ENCODE data around the gene RPS6KA2. TPM values are rescaled to one million over a fixed set of nuclear protein-coding genes. Genes with fewer than 3 reads are reported as not detected.

RPS6KA2 gene
- total RNA-seq, 1 donor from 2014 or later: 37.5 TPM

- Mint-ChIP-seq H3K27ac (peak overlapping the region; percentile 78), H3K9me3 (ENCODE audit: low read depth) (no peaks in the 10 kb centered on the region), H3K27me3 (no peaks in the 10 kb centered on the region), H3K36me3 (ENCODE audit: insufficient read depth) (peaks cover 11% of the 10 kb centered on the region), H3K4me1 (ENCODE audit: low read depth) (no peaks in the 10 kb centered on the region), H3K4me3 (ENCODE audit: low read depth) (no peak overlapping the region)
- no peak for DNase-seq (ENCODE audit: low spot score, unreplicated experiment)
- no peak for TF ChIP-seq CTCF (IDR thresholded peaks at IDR 0.05; ENCODE audit: unreplicated experiment)
These were observed 131.3 kb downstream of the RPS6KA2 start for GRCh38 chr6:166495487-166496314.

- H3K36me3 Mint-ChIP-seq (ENCODE audit: insufficient read depth): peaks cover 10% of the 10 kb centered on the region
- H3K27ac Mint-ChIP-seq: peak overlapping the region; percentile 29
- TF ChIP-seq CTCF (IDR thresholded peaks at IDR 0.05; ENCODE audit: unreplicated experiment): no peak
- H3K4me3 Mint-ChIP-seq (ENCODE audit: low read depth): no peak overlapping the region
- no peak for DNase-seq (ENCODE audit: low spot score, unreplicated experiment)
- H3K27me3 Mint-ChIP-seq: no peaks in the 10 kb centered on the region
- no peaks in the 10 kb centered on the region for H3K9me3 Mint-ChIP-seq (ENCODE audit: low read depth)
- no peaks in the 10 kb centered on the region for H3K4me1 Mint-ChIP-seq (ENCODE audit: low read depth)
These were observed 132.1 kb downstream of the RPS6KA2 start for GRCh38 chr6:166494757-166495486.

- H3K4me1 Mint-ChIP-seq (ENCODE audit: low read depth): no peaks in the 10 kb centered on the region
- peaks cover 13% of the 10 kb centered on the region for H3K36me3 Mint-ChIP-seq (ENCODE audit: insufficient read depth)
- no peak for TF ChIP-seq CTCF (IDR thresholded peaks at IDR 0.05; ENCODE audit: unreplicated experiment)
- no peak for DNase-seq (ENCODE audit: low spot score, unreplicated experiment)
- no peak overlapping the region for H3K27ac Mint-ChIP-seq
- H3K4me3 Mint-ChIP-seq (ENCODE audit: low read depth): no peak overlapping the region
- no peaks in the 10 kb centered on the region for H3K9me3 Mint-ChIP-seq (ENCODE audit: low read depth)
- H3K27me3 Mint-ChIP-seq: no peaks in the 10 kb centered on the region
These were observed 133.0 kb downstream of the RPS6KA2 start for GRCh38 chr6:166494101-166494441.

- DNase-seq (ENCODE audit: low spot score, unreplicated experiment): no peak
- Mint-ChIP-seq H3K27me3 (no peaks in the 10 kb centered on the region), H3K36me3 (ENCODE audit: insufficient read depth) (peaks cover 10% of the 10 kb centered on the region), H3K9me3 (ENCODE audit: low read depth) (no peaks in the 10 kb centered on the region), H3K4me3 (ENCODE audit: low read depth) (no peak overlapping the region), H3K4me1 (ENCODE audit: low read depth) (no peaks in the 10 kb centered on the region), H3K27ac (no peak overlapping the region)
- no peak for TF ChIP-seq CTCF (IDR thresholded peaks at IDR 0.05; ENCODE audit: unreplicated experiment)
These were observed 133.5 kb downstream of the RPS6KA2 start for GRCh38 chr6:166493427-166494100.

GRCh38 chr6:166492092-166492741 is 134.8 kb downstream of the RPS6KA2 start:
- Mint-ChIP-seq H3K4me1 (ENCODE audit: low read depth) (no peaks in the 10 kb centered on the region), H3K27me3 (no peaks in the 10 kb centered on the region), H3K9me3 (ENCODE audit: low read depth) (no peaks in the 10 kb centered on the region), H3K4me3 (ENCODE audit: low read depth) (no peak overlapping the region), H3K36me3 (ENCODE audit: insufficient read depth) (peaks cover 17% of the 10 kb centered on the region), H3K27ac (no peak overlapping the region)
- no peak for TF ChIP-seq CTCF (IDR thresholded peaks at IDR 0.05; ENCODE audit: unreplicated experiment)
- DNase-seq (ENCODE audit: low spot score, unreplicated experiment): no peak
